Calu3 (cell line): Measurements from ENCODE around the gene TENT4B. TPM values are rescaled to one million over a fixed set of nuclear protein-coding genes. Genes with fewer than 3 reads are reported as not detected.
A peak's percentile ranks its signal among the peaks of the same experiment; 100 is the strongest.
"Not testable (repeated sequence)": the region's sequence is repeated elsewhere in the genome, so short reads cannot be mapped to it uniquely, and the experiment has no call there.

Experiments used
- BruUV-seq: library from RNA; stranded (reverse); fragments of 400-500 nt; replicated peaks from 2 replicates; lab custom pipeline; 2021; lab: Mats Ljungman, UMichigan
- CTCF ChIA-PET: fragments of 300-600 bp; sonication (Branson Sonifier 250); formaldehyde crosslinking; loops from one replicate; lab custom pipeline; 2022; ENCODE audit warnings: antibody characterized with exemption; lab: Charles Lee
- DNase-seq: peaks from one replicate; pipeline ENCODE4 v3.0.0; 2022
- H3K27ac Mint-ChIP-seq: one replicate; pipeline ENCODE4 v1.8.0; 2022; ENCODE audit warnings: mixed read lengths; ENCODE audit not compliant: unreplicated experiment
- H3K27me3 Mint-ChIP-seq: one replicate; pipeline ENCODE4 v1.8.0; 2022; ENCODE audit warnings: mixed read lengths; ENCODE audit not compliant: unreplicated experiment
- H3K36me3 Mint-ChIP-seq: one replicate; pipeline ENCODE4 v1.8.0; 2022; ENCODE audit warnings: mild to moderate bottlenecking, moderate library complexity, mixed read lengths; ENCODE audit not compliant: insufficient read depth, unreplicated experiment
- H3K4me1 Mint-ChIP-seq: one replicate; pipeline ENCODE4 v1.8.0; 2022; ENCODE audit warnings: mild to moderate bottlenecking, low read depth, mixed read lengths; ENCODE audit not compliant: unreplicated experiment
- H3K4me3 Mint-ChIP-seq: one replicate; pipeline ENCODE4 v1.8.0; 2022; ENCODE audit warnings: mild to moderate bottlenecking, low read depth, moderate library complexity, mixed read lengths; ENCODE audit not compliant: unreplicated experiment
- H3K9me3 Mint-ChIP-seq: one replicate; pipeline ENCODE4 v1.8.0; 2022; ENCODE audit warnings: low read depth, mixed read lengths; ENCODE audit not compliant: unreplicated experiment
- intact Hi-C: fragments of 100-400 bp; cut with micrococcal nuclease; formaldehyde crosslinking; loops from one replicate; pipeline ENCODE4 v1.10.0; 2022; ENCODE audit not compliant: unreplicated experiment
- total RNA-seq: library from RNA; stranded (reverse); gene quantifications from 2 replicates; pipeline ENCODE4 v1.2.3, GENCODE V29; 2022
- TF ChIP-seq, protein P1 (sequence below): fragments of 200-600 bp; IDR thresholded peaks from one replicate; pipeline ENCODE4 v1.8.0; 2022; ENCODE audit warnings: antibody characterized with exemption; ENCODE audit not compliant: unreplicated experiment

The TENT4B gene
- total RNA-seq, 1 experiment from 2014 or later = 21.7 TPM

DNA sequence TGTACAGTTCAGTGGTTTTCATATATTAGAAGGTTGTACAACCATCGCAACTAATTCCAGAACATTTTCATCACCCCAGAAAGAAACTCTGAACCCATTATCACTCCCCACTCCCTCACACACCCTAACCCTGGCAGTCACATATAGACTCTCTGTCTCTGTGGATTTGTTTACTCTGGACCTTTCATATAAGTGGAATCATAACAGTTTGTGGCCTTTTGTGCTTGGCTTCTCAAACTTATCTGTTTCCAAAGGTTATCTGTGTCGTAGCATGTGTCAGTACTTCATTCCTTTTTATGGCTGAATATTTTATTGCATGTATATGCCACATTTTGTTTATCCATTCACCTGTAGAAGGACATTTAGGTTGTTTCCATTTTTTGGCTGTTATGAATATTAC lies 12.4 kb downstream of the TENT4B start:
- TF ChIP-seq, protein P1, sequence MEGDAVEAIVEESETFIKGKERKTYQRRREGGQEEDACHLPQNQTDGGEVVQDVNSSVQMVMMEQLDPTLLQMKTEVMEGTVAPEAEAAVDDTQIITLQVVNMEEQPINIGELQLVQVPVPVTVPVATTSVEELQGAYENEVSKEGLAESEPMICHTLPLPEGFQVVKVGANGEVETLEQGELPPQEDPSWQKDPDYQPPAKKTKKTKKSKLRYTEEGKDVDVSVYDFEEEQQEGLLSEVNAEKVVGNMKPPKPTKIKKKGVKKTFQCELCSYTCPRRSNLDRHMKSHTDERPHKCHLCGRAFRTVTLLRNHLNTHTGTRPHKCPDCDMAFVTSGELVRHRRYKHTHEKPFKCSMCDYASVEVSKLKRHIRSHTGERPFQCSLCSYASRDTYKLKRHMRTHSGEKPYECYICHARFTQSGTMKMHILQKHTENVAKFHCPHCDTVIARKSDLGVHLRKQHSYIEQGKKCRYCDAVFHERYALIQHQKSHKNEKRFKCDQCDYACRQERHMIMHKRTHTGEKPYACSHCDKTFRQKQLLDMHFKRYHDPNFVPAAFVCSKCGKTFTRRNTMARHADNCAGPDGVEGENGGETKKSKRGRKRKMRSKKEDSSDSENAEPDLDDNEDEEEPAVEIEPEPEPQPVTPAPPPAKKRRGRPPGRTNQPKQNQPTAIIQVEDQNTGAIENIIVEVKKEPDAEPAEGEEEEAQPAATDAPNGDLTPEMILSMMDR = no peak
- H3K4me3 Mint-ChIP-seq = no peak overlapping the region
- no TSS peak for BruUV-seq
- H3K27me3 Mint-ChIP-seq = no peaks in the 10 kb centered on the region
- H3K9me3 Mint-ChIP-seq = no peaks in the 10 kb centered on the region
- intact Hi-C loops = no loop called here
- DNase-seq = no peak
- CTCF ChIA-PET = interaction anchor here (0.7 kb wide), 1 partner anchor 1677 kb away, joined by 3 read pairs; no protein-coding TSS in a partner anchor
- H3K4me1 Mint-ChIP-seq = peaks cover 15% of the 10 kb centered on the region
- H3K36me3 Mint-ChIP-seq = no peaks in the 10 kb centered on the region
- no peak overlapping the region for H3K27ac Mint-ChIP-seq

DNA sequence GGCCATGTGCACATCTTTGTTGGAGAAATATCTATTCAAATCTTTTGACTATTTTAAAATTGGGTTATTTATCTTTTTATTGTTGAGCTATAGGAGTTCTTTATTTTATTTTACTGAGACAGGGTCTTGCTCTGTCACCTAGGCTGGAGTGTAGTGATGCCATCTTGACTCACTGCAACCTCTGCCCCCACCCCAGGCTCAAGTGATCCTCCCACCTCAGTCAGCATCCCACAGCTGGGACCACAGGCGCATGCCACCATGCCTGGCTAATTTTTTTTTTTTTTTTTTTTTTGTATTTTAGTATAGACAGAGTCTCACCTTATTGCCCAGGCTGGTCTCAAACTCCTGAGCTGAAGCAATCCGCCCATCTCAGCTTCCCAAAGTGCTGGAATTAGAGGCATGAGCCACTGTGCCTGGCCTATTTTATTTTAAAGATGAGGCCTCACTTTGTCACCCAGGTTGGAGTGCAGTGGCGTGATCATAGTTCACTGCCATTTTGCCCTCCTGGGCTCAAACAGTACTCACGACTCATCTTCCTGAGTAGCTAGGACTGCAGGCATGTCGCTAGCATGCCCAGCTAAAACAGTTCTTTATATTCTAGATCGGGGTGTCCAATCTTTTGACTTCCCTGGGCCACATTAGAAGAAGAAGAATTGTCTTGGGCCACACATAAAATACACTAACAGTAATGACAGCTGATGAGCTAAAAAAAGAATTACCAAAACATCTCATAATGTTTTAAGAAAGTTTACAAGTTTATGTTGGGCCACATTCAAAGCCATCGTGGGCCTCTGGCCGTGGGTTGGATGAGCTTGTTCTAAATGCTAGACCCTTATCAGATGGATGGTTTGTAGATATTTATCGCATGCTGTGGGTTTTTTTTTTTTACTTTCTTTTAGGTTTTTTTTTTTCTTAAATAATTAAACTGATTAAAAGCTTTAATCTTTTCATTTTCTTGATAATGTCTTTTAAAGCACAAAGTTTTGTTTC lies 13.7 kb downstream of the TENT4B start:
- Mint-ChIP-seq H3K27me3 (no peaks in the 10 kb centered on the region), H3K36me3 (no peaks in the 10 kb centered on the region), H3K4me1 (peaks cover 14% of the 10 kb centered on the region), H3K9me3 (no peaks in the 10 kb centered on the region), H3K4me3 (no peak overlapping the region), H3K27ac (no peak overlapping the region)
- CTCF ChIA-PET = interaction anchor here (0.5 to 1.2 kb wide), 4 partner anchors 10 to 45 kb away, joined by 3 to 7 read pairs (median 3); no protein-coding TSS in a partner anchor
- DNase-seq = no peak
- TF ChIP-seq, protein P1 = no peak
- intact Hi-C loops = no loop called here
- no TSS peak for BruUV-seq

DNA sequence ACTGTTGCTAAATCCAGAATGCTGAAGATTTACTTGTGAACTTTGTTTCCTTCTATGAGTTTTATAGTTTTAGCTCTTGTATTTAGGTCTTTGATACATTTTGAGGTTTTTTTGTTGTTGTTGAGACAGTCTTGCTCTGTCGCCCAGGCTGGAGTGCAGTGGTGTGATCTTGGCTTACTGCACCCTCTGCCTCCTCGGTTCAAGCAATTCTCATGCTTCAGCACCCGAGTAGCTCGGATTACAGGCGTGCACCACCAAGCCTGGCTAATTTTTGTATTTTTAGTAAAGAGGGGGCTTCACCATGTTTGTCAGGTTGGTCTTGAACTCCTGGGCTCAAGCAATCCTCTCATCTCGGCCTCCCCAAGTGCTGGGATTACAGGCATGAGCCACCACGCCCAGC lies 14.4 kb downstream of the TENT4B start:
- H3K9me3 Mint-ChIP-seq = no peaks in the 10 kb centered on the region
- TF ChIP-seq, protein P1 = no peak
- DNase-seq = no peak
- BruUV-seq = no TSS peak
- no peaks in the 10 kb centered on the region for H3K36me3 Mint-ChIP-seq
- H3K4me3 Mint-ChIP-seq = no peak overlapping the region
- CTCF ChIA-PET = no interaction called here
- no peaks in the 10 kb centered on the region for H3K27me3 Mint-ChIP-seq
- H3K4me1 Mint-ChIP-seq = peaks cover 14% of the 10 kb centered on the region
- intact Hi-C loops = no loop called here
- no peak overlapping the region for H3K27ac Mint-ChIP-seq

DNA sequence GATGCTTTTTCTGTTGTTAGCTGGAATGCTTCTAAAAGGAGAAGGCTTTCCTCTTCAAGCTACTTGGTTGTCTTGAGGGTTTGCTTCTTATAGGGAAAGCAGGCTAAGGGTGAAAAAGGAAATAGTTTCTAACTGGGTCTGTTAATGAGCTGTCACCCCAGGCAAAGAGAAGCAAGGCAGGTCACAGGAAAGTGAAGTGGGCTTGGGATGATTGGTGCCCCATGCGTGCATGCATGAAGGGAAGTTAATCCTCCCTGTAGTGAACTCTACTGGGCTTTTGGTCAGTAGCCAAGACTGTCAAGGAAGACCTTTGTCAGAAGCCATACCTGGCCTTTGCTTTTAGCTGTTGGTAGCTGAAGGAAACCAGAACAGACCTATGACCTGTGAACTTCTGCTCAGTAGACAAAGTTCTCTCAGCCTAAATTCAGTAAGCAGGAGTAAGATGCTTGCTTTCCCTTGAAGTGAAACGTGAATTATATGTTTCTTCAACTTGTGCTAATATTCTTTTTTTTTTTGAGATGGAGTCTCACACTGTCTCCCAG lies 16.5 kb downstream of the TENT4B start:
- DNase-seq = no peak
- intact Hi-C loops = no loop called here
- no peaks in the 10 kb centered on the region for H3K36me3 Mint-ChIP-seq
- H3K4me3 Mint-ChIP-seq = no peak overlapping the region
- BruUV-seq = no TSS peak
- peaks cover 14% of the 10 kb centered on the region for H3K4me1 Mint-ChIP-seq
- CTCF ChIA-PET = interaction anchor here (0.7 to 1.3 kb wide), 4 partner anchors 14 to 371 kb away, joined by 4 to 8 read pairs (median 4); no protein-coding TSS in a partner anchor
- H3K27me3 Mint-ChIP-seq = no peaks in the 10 kb centered on the region
- TF ChIP-seq, protein P1 = no peak
- H3K27ac Mint-ChIP-seq = peak overlapping the region; percentile 45
- H3K9me3 Mint-ChIP-seq = no peaks in the 10 kb centered on the region

DNA sequence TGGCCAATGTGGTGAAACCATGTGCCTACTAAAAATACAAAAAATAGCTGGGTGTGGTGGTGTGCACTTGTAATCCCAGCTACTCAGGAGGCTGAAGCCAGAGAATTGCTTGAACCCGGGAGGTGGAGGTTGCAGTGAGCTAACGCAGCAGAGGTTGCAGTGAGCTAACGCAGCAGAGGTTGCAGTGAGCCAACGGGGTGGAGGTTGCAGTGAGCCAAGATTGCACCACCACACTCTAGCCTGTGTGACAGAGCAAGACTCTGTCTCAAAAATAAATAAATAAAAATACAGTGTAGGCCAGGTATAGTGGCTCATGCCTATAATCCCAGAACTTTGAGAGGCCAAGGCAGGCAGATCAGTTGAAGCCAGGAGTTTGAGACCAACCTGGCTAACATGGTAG lies 18.7 kb downstream of the TENT4B start:
- H3K27me3 Mint-ChIP-seq, H3K4me3 Mint-ChIP-seq, intact Hi-C loops, H3K27ac Mint-ChIP-seq, CTCF ChIA-PET, H3K36me3 Mint-ChIP-seq, DNase-seq, BruUV-seq, H3K9me3 Mint-ChIP-seq: not testable (repeated sequence)
- H3K4me1 Mint-ChIP-seq = peaks cover 14% of the 10 kb centered on the region
